Measurements from ENCODE around the gene SNCAIP.

GRCh38 chr5:122471031-122471751 is 159.2 kb downstream of the SNCAIP start:
- TF ChIP-seq CTCF (IDR thresholded peaks at IDR 0.05): no peak
- no peak for TF ChIP-seq POLR2A (IDR thresholded peaks at IDR 0.05)
- TF ChIP-seq POLR2AphosphoS5 (IDR thresholded peaks at IDR 0.05): no peak
- TF ChIP-seq EP300 (IDR thresholded peaks at IDR 0.05): no peak

Measured in stomach (tissue), 4 donors.